PFSK-1 (cell line): ENCODE measurements around the gene TTLL7.

Experiments
- FOXP2 ChIP-seq: optimal IDR thresholded peaks from 2 replicates; pipeline ENCODE3; 2011; ENCODE audit warnings: borderline replicate concordance, control low read depth, inconsistent platforms; ENCODE audit not compliant: insufficient read depth; ENCODE audit errors: extremely low read length, extremely low read depth
- POLR2AphosphoS5 ChIP-seq: IDR thresholded peaks from 2 replicates; pipeline ENCODE4 v1.6.1; 2012; ENCODE audit warnings: low read depth, mild to moderate bottlenecking, control low read depth, low read length, moderate library complexity
- REST ChIP-seq, 2 experiments: IDR thresholded peaks; 2 replicates each; pipeline versions ENCODE4 v1.6.1 to v1.8.0; 2011 to 2012; ENCODE audit warnings: low read depth in 2 of 2, low read length in 2 of 2, control low read depth in 1 of 2, inconsistent platforms in 1 of 2, mild to moderate bottlenecking in 1 of 2, moderate library complexity in 1 of 2; ENCODE audit not compliant: insufficient read depth in 1 of 2
- SIN3A ChIP-seq: IDR thresholded peaks from 2 replicates; pipeline ENCODE4 v1.6.1; 2012; ENCODE audit warnings: mild to moderate bottlenecking, low read length, moderate library complexity, borderline replicate concordance; ENCODE audit not compliant: insufficient read depth
- TAF1 ChIP-seq: IDR thresholded peaks from 2 replicates; pipeline ENCODE4 v1.6.1; 2012; ENCODE audit warnings: low read length, control low read depth, borderline replicate concordance; ENCODE audit not compliant: insufficient read depth

Gene TTLL7

GRCh38 chr1:83927701-83928100 lies 71.2 kb downstream of the TTLL7 start:
- TF ChIP-seq POLR2AphosphoS5, result no peak
- TF ChIP-seq REST (IDR thresholded peaks at IDR 0.05; ENCODE audit: insufficient read depth in 1 of 2, low read depth in 2 of 2, low read length in 2 of 2), result no peak
- no peak for TF ChIP-seq FOXP2
- no peak for TF ChIP-seq SIN3A
- no peak for TF ChIP-seq TAF1

- no peak for TF ChIP-seq POLR2AphosphoS5
- no peak for TF ChIP-seq TAF1
- TF ChIP-seq FOXP2, result no peak
- TF ChIP-seq SIN3A, result no peak
- no peak for TF ChIP-seq REST (IDR thresholded peaks at IDR 0.05; ENCODE audit: insufficient read depth in 1 of 2, low read depth in 2 of 2, low read length in 2 of 2)
Observed at GRCh38 chr1:83927061-83927460, 71.9 kb downstream of the TTLL7 start.

- TF ChIP-seq REST (IDR thresholded peaks at IDR 0.05; ENCODE audit: insufficient read depth in 1 of 2, low read depth in 2 of 2, low read length in 2 of 2), result no peak
- TF ChIP-seq TAF1, result no peak
- no peak for TF ChIP-seq FOXP2
- no peak for TF ChIP-seq POLR2AphosphoS5
- TF ChIP-seq SIN3A, result no peak
Observed at GRCh38 chr1:83923553-83923952, 75.4 kb downstream of the TTLL7 start.

GRCh38 chr1:83922431-83922830 lies 76.5 kb downstream of the TTLL7 start:
- no peak for TF ChIP-seq TAF1
- no peak for TF ChIP-seq REST (IDR thresholded peaks at IDR 0.05; ENCODE audit: insufficient read depth in 1 of 2, low read depth in 2 of 2, low read length in 2 of 2)
- no peak for TF ChIP-seq POLR2AphosphoS5
- no peak for TF ChIP-seq SIN3A
- no peak for TF ChIP-seq FOXP2

- TF ChIP-seq TAF1 (no peak), POLR2AphosphoS5 (no peak), REST (IDR thresholded peaks at IDR 0.05; ENCODE audit: insufficient read depth in 1 of 2, low read depth in 2 of 2, low read length in 2 of 2) (no peak), FOXP2 (no peak), SIN3A (no peak)
Observed at GRCh38 chr1:83920320-83920719, 78.6 kb downstream of the TTLL7 start.
